Measurements from ENCODE around the gene ELOA.
"Not testable (repeated sequence)": the region's sequence is repeated elsewhere in the genome, so short reads cannot be mapped to it uniquely, and the experiment has no call there.

Gene ELOA

GRCh38 chr1:23777979-23778814 is 34.9 kb downstream of the ELOA start, which contains the start of gene PITHD1:
PITHD1 (plus strand) TSS chr1:23778418; CDS start chr1:23778516, 98 bp downstream.
- in situ Hi-C loops (cut with HindIII; ENCODE audit: low pct_unique_long_range_greater_than_20kb, low sequenced_read_pairs): no loop called here
- peak; percentile 74 to 85 for DNase-seq (ENCODE audit: low read depth in 1 of 2, low spot score in 1 of 2)
- TF ChIP-seq JUND (IDR thresholded peaks at IDR 0.05; ENCODE audit: low read depth): no peak

GRCh38 chr1:23779826-23780371 is 36.6 kb downstream of the ELOA start:
- in situ Hi-C loops (cut with HindIII; ENCODE audit: low pct_unique_long_range_greater_than_20kb, low sequenced_read_pairs): no loop called here

DNA sequence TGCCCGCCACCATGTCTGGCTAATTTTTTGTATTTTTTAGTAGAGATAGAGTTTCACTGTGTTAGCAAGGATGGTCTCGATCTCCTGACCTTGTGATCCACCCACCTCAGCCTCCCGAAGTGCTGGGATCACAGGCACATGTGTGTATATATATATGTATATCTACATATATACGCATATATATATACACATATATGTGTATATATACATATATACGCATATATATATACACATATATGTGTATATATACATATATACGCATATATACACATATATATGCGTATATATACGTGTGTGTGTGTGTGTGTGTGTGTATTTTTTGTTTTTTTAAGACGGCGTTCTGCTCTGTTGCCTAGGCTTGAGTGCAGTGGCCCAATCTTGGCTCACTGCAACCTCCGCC is 39.9 kb downstream of the ELOA start:
- in situ Hi-C loops (cut with HindIII; ENCODE audit: low pct_unique_long_range_greater_than_20kb, low sequenced_read_pairs); DNase-seq (ENCODE audit: low read depth in 1 of 2, low spot score in 1 of 2): not testable (repeated sequence)

More at GRCh38 chr1:23779826-23780371, 36.6 kb downstream of the ELOA start:
- no peak for DNase-seq (ENCODE audit: low read depth in 1 of 2, low spot score in 1 of 2)
- no peak for TF ChIP-seq JUND (IDR thresholded peaks at IDR 0.05; ENCODE audit: low read depth)

DNA sequence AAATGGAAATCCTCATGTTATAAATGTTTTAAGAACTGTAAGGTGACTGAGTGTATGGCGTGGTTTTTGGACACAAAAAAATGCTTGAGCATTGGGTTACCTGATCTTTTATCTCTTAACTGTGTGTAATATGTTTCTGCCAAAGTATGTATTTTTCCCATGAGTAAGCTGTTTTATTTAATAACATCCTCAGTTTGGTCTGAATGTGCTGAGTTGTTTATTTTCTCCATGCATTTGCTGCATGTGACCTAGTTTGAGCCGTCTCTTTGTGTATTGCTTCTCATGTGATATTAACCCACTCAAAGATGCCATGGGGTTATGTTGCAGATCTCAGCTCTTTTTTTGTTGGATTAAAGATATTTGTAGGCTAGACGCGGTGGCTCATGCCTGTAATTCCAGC is 41.6 kb downstream of the ELOA start:
- in situ Hi-C loops (cut with HindIII; ENCODE audit: low pct_unique_long_range_greater_than_20kb, low sequenced_read_pairs): no loop called here
- no peak for TF ChIP-seq JUND (IDR thresholded peaks at IDR 0.05; ENCODE audit: low read depth)

DNA sequence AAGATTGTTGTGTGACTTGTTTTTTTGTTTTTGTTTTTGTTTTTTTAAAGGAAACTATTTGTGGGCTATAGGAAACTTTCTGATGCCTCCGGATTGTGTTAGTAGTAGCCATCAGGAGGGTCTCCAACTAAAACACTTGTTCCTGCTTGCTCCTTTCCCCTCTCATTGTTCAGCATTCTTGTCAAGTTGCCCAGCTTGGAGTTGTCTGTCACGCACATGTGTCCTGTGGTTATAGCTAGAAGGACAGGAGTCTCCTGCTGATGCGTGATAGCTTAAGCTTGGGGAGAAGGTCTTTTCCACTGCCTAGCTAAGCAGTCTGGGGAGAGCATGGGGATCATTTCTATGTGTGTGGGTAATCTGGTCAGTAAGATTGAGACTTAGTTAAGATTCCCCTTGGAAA is 44.4 kb downstream of the ELOA start:
- in situ Hi-C loops (cut with HindIII; ENCODE audit: low pct_unique_long_range_greater_than_20kb, low sequenced_read_pairs): no loop called here
- no peak for TF ChIP-seq JUND (IDR thresholded peaks at IDR 0.05; ENCODE audit: low read depth)

More for the DNA sequence above, 41.6 kb downstream of the ELOA start:
- DNase-seq (ENCODE audit: low read depth in 1 of 2, low spot score in 1 of 2): no peak

GRCh38 chr1:23788695-23789094 is 45.4 kb downstream of the ELOA start:
- no peak for DNase-seq (ENCODE audit: low read depth in 1 of 2, low spot score in 1 of 2)
- no peak for TF ChIP-seq JUND (IDR thresholded peaks at IDR 0.05; ENCODE audit: low read depth)
- in situ Hi-C loops (cut with HindIII; ENCODE audit: low pct_unique_long_range_greater_than_20kb, low sequenced_read_pairs): no loop called here

More for the DNA sequence above, 44.4 kb downstream of the ELOA start:
- no peak for DNase-seq (ENCODE audit: low read depth in 1 of 2, low spot score in 1 of 2)

- no peak for TF ChIP-seq JUND (IDR thresholded peaks at IDR 0.05; ENCODE audit: low read depth)
- in situ Hi-C loops (cut with HindIII; ENCODE audit: low pct_unique_long_range_greater_than_20kb, low sequenced_read_pairs): no loop called here
- peak; percentile 79 to 86 for DNase-seq (ENCODE audit: low read depth in 1 of 2, low spot score in 1 of 2)
These were observed 47.6 kb downstream of the ELOA start, which contains the start of gene LYPLA2 for GRCh38 chr1:23790696-23791515. LYPLA2 (plus strand) TSS chr1:23791145; CDS start chr1:23792683, 1,538 bp downstream.

GRCh38 chr1:23791516-23792047 is 48.3 kb downstream of the ELOA start:
- DNase-seq (ENCODE audit: low read depth in 1 of 2, low spot score in 1 of 2): peak; percentile 42 to 48
- TF ChIP-seq JUND (IDR thresholded peaks at IDR 0.05; ENCODE audit: low read depth): no peak
- in situ Hi-C loops (cut with HindIII; ENCODE audit: low pct_unique_long_range_greater_than_20kb, low sequenced_read_pairs): no loop called here

- DNase-seq (ENCODE audit: low read depth in 1 of 2, low spot score in 1 of 2): no peak
- in situ Hi-C loops (cut with HindIII; ENCODE audit: low pct_unique_long_range_greater_than_20kb, low sequenced_read_pairs): no loop called here
- TF ChIP-seq JUND (IDR thresholded peaks at IDR 0.05; ENCODE audit: low read depth): no peak
These were observed 49.1 kb downstream of the ELOA start for GRCh38 chr1:23792151-23792945.

DNA sequence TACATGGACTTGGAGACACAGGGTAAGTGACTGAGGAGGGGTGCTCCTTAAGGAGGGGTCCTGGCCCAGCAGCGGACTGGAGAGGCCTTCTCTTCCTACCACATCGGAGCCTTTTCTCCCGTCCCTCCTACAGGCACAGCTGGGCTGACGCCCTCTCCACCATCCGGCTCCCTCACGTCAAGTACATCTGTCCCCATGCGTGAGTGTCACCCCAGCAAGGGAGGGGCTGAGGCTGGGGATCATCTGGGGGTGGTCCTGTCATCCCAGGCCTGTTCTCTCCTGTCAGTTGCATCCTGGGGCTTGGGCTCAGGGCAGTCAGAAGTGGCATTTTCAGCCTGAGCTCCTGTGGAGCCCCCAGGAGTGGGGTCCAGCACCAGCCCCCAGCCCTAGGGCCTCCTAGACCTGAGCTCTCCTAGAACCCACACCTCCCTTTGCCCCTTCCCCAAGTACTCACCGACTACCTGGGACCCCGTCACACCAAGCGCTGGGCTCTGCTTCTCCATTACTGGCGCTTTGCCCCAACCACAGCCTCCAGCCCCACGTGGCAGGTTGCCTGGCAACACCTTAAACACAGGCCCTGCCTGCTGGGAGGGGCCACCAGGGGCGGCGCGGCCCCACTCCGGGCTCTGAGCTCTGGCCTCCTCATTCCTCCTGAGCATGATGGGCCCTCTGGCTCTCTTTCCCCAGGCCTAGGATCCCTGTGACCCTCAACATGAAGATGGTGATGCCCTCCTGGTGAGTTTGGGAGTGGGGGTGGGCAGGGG is 49.9 kb downstream of the ELOA start:
- DNase-seq (ENCODE audit: low read depth in 1 of 2, low spot score in 1 of 2): peak in 1 of 2 experiments; percentile 53
- TF ChIP-seq JUND (IDR thresholded peaks at IDR 0.05; ENCODE audit: low read depth): no peak
- in situ Hi-C loops (cut with HindIII; ENCODE audit: low pct_unique_long_range_greater_than_20kb, low sequenced_read_pairs): no loop called here
